Measurements from ENCODE around the gene SYNDIG1.

The SYNDIG1 gene

GRCh38 chr20:24425523-24426135 lies 43.8 kb upstream of the SYNDIG1 start:
- no peak overlapping the region for H3K4me3 ChIP-seq (ENCODE audit: low read depth, low read length)
- DNase-seq (ENCODE audit: low read depth): no peak
- no peak for TF ChIP-seq CTCF (IDR thresholded peaks at IDR 0.05; ENCODE audit: control insufficient read depth, extremely low read depth, insufficient read depth)

- H3K4me3 ChIP-seq (ENCODE audit: low read depth, low read length): no peak overlapping the region
- no peak for DNase-seq (ENCODE audit: low read depth)
- no peak for TF ChIP-seq CTCF (IDR thresholded peaks at IDR 0.05; ENCODE audit: control insufficient read depth, extremely low read depth, insufficient read depth)
Observed at GRCh38 chr20:24431279-24432045, 38.0 kb upstream of the SYNDIG1 start.

- no peak for DNase-seq (ENCODE audit: low read depth)
- no peak for TF ChIP-seq CTCF (IDR thresholded peaks at IDR 0.05; ENCODE audit: control insufficient read depth, extremely low read depth, insufficient read depth)
- H3K4me3 ChIP-seq (ENCODE audit: low read depth, low read length): no peak overlapping the region
Observed at GRCh38 chr20:24432046-24432442, 37.4 kb upstream of the SYNDIG1 start.

- no peak for TF ChIP-seq CTCF (IDR thresholded peaks at IDR 0.05; ENCODE audit: control insufficient read depth, extremely low read depth, insufficient read depth)
- DNase-seq (ENCODE audit: low read depth): no peak
Observed at GRCh38 chr20:24436160-24436559, 33.3 kb upstream of the SYNDIG1 start.

GRCh38 chr20:24437196-24438082 lies 32.0 kb upstream of the SYNDIG1 start:
- DNase-seq (ENCODE audit: low read depth): peak; percentile 1
- no peak for TF ChIP-seq CTCF (IDR thresholded peaks at IDR 0.05; ENCODE audit: control insufficient read depth, extremely low read depth, insufficient read depth)
- H3K4me3 ChIP-seq (ENCODE audit: low read depth, low read length): no peak overlapping the region

More at GRCh38 chr20:24436160-24436559, 33.3 kb upstream of the SYNDIG1 start:
- H3K4me3 ChIP-seq (ENCODE audit: low read depth, low read length): no peak overlapping the region

GRCh38 chr20:24438331-24438730 lies 31.1 kb upstream of the SYNDIG1 start:
- no peak for TF ChIP-seq CTCF (IDR thresholded peaks at IDR 0.05; ENCODE audit: control insufficient read depth, extremely low read depth, insufficient read depth)
- no peak for DNase-seq (ENCODE audit: low read depth)

More at GRCh38 chr20:24438331-24438730, 31.1 kb upstream of the SYNDIG1 start:
- H3K4me3 ChIP-seq (ENCODE audit: low read depth, low read length): no peak overlapping the region
